GM12891 (cell line): ENCODE data around the gene DIS3L2.

Experiments used
- DNase-seq: peaks from one replicate; pipeline ENCODE4 v3.0.0; 2011; ENCODE audit warnings: low spot score; ENCODE audit not compliant: insufficient read length
- FAIRE-seq: peaks from 2 replicates; lab custom pipeline; 2011; peaks lifted over from hg19 to GRCh38; lab: Jason Lieb, UNC
- PAX5 ChIP-seq: IDR thresholded peaks from 2 replicates; pipeline ENCODE4 v1.6.1; 2011; ENCODE audit warnings: low read length, moderate library complexity, mild to moderate bottlenecking; ENCODE audit not compliant: insufficient read depth, severe bottlenecking
- POLR2A ChIP-seq: IDR thresholded peaks from 2 replicates; pipeline ENCODE4 v1.6.1; 2011; ENCODE audit warnings: low read depth, low read length, control low read depth
- POLR2AphosphoS5 ChIP-seq: IDR thresholded peaks from 2 replicates; pipeline ENCODE4 v1.6.1; 2011; ENCODE audit warnings: low read depth, low read length, control low read depth
- POU2F2 ChIP-seq: IDR thresholded peaks from 2 replicates; pipeline ENCODE4 v1.6.1; 2011; ENCODE audit warnings: low read depth, mild to moderate bottlenecking, control low read depth, low read length, moderate library complexity
- SPI1 ChIP-seq: IDR thresholded peaks from 2 replicates; pipeline ENCODE4 v1.6.1; 2011; ENCODE audit warnings: low read depth, low read length, control low read depth
- TAF1 ChIP-seq: IDR thresholded peaks from 2 replicates; pipeline ENCODE4 v1.6.1; 2011; ENCODE audit warnings: low read depth, low read length, control low read depth

Gene DIS3L2

DNA sequence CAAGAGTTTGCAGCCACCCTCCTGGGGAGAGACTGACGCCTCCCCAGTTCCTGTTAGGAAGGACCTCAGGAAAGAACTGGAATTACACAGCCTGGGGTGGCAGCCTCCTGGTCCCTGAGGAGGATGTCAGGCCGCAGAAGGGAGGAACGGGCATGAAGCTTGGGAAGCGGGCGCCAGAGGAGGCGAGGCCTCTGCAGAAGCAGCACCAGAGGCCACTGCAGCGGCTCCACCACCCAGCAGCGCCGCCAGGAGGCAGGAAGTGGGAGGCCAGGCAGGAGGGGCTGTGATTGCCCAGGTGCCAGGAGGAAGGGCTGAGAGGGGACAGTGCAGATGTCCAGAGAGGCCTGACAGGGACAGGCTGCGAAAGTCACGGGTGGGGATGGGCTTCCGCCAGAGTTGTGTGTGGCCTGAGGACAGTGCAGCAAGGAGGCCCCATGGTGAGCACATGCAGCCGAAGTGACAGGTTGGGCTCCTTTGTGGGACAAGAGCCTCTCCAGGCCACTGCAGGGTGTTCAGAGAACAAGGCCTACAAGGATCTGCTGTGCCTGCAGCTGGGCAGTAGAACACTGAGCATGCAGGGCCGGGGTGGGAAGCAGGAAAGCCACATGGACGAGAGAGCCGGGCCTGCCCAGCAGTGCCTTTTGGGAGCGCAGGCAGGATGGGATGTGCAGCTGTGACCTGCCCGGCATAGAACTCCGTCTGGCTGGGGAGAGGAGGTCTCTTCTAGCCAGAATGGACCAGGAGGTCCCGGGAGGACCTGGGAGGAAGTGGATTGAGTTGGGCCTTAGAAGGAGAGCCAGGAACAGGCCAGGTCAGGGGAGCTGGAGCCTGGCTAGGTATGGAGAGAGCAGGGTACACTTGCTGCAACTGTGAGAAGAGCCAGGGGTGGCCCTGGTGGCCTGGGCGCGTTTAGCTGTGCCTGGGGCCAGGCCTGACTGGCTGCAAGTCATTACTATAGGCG lies 377.9 kb downstream of the DIS3L2 start:
- DNase-seq: no peak
- no peak for TF ChIP-seq POLR2AphosphoS5
- no peak for TF ChIP-seq POLR2A
- TF ChIP-seq PAX5: no peak
- TF ChIP-seq SPI1: no peak
- no peak for TF ChIP-seq TAF1
- TF ChIP-seq POU2F2: no peak
- FAIRE-seq: no peak

DNA sequence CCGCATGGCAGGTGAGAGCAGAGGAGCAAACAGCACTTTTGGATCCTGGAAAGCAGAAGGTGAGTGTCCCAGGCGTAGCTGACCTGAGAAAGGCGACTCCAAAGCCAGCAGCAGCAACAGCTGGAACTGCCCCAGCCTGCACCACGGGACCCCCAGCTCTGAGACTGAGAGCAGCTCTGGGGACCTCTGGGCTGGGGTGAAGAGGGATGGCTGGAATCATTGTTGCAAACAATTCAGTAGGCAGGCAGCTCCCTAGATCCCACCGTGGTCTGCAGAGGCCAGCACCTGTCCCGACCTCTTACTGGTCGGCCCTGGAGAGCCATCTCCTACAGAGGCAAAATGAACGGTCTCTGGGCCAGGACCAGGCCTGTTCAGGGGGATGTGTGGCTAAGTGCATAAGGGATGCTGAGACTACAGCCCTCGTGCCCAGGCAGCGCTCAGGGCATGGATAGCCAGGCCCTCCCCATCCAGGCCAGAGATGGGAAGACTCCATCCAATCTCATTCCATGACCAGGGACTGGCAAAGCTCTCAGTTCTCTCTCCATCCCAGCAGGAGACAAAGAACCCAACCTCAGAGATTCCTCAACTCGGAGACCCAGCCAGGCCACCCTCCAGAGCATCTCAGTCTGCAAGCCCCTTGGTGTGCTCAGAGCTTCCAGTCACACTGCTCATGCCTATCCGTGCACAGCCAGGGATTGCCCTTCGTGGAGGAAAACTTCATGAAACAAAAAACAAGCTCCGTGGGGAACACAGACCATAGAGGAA lies 378.8 kb downstream of the DIS3L2 start:
- FAIRE-seq: no peak
- no peak for TF ChIP-seq POLR2A
- TF ChIP-seq POLR2AphosphoS5: no peak
- no peak for TF ChIP-seq SPI1
- DNase-seq: no peak

DNA sequence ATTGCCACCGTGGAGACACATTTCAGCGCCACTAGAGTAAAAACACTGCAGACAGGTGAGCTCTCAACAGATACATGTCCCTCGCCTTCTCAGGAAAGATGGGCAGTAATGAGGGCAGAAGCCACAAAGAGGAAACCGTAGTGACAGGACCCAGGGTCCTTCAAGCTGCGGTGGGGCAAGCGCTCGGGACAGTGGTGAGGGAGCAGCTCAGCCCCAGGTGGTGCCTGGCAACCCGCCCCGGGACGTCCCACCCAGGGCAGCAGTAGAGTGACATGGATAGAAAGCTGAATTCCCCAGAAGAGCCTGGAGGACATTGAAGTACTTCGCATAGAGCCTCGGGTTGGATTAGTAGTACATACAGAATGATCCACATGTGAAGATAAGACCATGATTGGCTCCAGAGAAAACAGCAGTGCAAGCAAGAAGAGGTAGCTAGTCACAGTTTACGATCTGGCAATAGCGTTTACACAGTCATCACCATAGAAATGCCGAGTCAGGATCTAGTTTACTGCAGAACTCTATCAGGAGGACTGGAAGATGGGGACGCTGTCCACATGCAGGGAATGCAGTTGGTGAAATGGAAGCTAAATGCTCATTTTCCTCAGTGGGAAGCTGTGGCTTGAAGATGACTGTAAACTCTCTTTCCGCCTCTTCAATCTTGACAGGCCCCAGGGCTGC lies 379.7 kb downstream of the DIS3L2 start:
- DNase-seq (no peak), FAIRE-seq (no peak)
- TF ChIP-seq POU2F2 (no peak), PAX5 (no peak), POLR2AphosphoS5 (no peak), TAF1 (no peak), POLR2A (no peak), SPI1 (no peak)

DNA sequence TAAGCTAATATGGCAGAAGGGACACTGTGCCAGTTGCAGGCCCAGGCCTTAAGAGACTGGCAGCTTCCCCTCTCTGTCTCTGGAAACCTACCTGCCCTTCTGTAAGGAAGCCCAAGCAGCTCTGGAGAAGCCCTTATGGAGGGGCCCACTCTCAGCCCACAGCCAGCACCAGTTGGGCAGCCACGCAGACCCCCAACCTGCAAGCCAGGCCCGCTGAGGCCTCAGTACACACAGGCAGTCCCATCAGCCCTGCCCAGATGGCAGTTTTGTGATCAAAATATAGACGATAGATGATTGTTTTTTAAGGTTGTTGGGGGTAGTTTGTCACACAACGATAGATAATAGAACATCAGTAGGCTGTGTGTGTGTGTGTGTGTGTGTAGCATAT lies 380.2 kb downstream of the DIS3L2 start:
- TF ChIP-seq SPI1 (no peak), PAX5 (no peak), TAF1 (no peak), POLR2AphosphoS5 (no peak), POLR2A (no peak), POU2F2 (no peak)
- FAIRE-seq (no peak), DNase-seq (no peak)

DNA sequence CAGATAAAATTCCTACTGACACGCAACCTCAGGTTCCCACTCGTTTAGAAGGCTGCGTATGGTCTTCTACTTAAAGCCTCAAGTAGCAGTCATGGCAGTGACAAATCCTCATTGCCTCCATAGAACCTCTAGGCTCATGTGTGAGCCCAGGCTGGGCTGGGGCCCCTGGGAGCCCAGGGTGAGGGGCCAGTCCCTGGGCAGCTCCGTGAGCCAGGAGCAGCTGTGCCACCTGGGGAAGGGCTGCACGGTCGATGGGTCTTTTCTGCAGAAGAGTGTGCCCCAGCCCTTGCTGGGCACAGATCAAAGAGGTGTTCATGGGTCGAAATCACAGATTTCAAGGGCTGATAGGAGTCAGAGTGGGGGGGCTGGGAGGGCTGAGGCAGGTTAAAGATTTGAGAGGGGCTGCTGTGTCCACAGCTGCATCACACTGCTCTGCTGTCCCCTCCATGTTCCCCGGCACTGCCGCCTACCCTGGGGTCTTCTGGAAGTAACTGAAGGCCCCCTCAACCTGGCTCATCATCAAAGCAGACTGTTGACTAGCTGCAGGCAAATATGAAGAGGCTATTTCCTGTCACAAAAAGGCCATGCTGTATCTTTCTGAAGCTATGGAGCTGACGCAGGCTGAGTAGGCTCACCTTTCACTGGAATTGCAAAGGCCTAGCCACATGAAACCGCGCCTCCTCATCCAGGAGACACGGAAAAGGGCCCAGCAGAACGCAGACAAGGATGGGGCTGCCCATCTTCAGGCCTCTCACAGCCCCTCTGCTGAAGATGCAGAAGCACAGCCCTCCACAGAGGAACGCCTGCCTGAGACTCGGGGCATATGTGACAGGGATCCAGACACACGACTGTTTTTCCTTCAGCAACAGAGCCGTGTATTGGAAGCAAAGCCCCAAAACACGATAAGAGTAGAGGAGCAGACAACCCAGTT lies 381.4 kb downstream of the DIS3L2 start:
- no peak for TF ChIP-seq PAX5
- no peak for TF ChIP-seq TAF1
- TF ChIP-seq POU2F2: no peak
- TF ChIP-seq POLR2A: no peak
- TF ChIP-seq POLR2AphosphoS5: no peak
- TF ChIP-seq SPI1: no peak
- FAIRE-seq (no peak), DNase-seq (no peak)

DNA sequence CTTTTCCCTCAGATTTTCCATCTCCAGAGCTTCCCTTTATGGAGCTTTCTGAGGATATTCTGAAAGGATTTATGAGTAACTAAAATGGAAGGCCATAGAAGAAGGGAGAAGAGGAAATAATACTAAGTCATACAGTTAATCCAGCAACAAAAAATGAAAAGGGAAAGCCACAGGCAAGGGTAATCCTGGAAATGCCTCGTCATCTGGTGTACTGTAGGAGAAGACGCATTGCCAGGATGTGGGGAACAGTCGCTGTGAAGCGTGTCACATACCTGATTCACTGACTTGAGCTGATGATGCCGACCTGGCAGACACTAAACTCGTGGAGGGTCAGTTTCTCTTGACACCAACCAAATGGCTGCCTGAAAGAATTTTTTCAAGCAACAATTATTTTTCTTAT lies 382.3 kb downstream of the DIS3L2 start:
- DNase-seq: no peak
- TF ChIP-seq SPI1: no peak
- no peak for TF ChIP-seq POU2F2
- TF ChIP-seq POLR2AphosphoS5: no peak
- no peak for TF ChIP-seq TAF1
- no peak for TF ChIP-seq POLR2A
- no peak for TF ChIP-seq PAX5
- no peak for FAIRE-seq

DNA sequence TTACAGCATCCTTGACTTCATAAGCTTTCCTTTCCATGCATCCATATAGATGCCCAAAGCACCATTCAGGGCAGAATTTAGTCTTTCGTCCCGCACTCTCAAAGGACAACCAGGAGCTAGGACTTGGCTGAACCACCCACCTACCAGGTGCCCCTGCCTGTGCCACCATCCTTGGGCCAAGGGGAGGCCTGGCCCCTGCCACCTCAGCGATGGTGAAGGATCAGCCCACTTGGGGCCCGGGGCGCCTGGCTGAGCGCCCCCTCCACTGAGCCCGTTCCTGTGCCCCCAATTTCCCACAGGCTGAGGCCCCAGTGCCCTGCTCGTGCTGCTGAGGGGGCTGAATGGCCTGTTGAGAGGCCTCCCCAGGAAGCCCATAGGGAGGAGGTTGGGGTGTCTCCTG lies 383.7 kb downstream of the DIS3L2 start:
- DNase-seq (no peak), FAIRE-seq (no peak)

DNA sequence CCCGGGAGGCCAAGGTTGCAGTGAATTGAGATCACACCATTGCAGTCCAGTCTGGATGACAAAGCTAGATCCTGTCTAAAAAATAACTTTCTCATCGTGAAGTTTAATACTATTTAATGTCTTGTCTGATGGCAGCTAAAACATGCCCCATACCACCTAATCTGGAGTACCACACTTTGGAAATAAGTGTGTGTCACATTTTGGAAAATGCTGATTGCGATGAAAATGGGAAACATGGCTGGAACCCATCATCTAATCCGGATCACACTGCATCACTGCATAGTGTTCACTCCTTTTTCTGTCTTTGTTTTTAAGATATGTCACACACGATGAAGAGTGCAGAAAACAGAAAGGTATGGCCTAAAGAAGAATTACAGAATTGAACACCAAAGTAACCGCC lies 385.9 kb downstream of the DIS3L2 start:
- FAIRE-seq (no peak), DNase-seq (no peak)
- TF ChIP-seq PAX5 (no peak), POU2F2 (no peak), POLR2A (no peak), SPI1 (no peak), TAF1 (no peak), POLR2AphosphoS5 (no peak)

More for the DNA sequence above, 383.7 kb downstream of the DIS3L2 start:
- TF ChIP-seq SPI1: no peak
- no peak for TF ChIP-seq POLR2AphosphoS5
- TF ChIP-seq PAX5: no peak
- TF ChIP-seq POU2F2: no peak
- no peak for TF ChIP-seq POLR2A
- TF ChIP-seq TAF1: no peak

DNA sequence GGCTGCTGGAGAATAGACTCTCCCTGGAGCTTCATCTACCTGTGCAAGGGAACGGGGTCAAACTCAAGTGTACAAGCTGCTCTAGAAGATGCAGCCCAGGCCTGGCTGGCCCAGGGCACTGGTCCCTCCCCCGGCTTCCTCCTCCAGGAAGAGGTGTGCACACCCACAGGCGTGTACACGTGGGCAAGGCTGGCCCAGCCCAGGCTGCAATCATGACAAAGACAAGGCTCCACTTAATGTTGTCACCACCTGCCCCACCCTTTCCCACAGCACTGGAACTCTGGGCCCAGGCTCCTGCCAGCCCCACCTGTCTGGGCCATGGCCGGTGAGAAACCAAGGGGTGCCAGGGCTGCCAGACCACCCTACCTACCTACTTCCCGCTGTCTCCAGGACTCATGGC lies 387.4 kb downstream of the DIS3L2 start:
- FAIRE-seq (no peak), DNase-seq (no peak)
- TF ChIP-seq PAX5: no peak
- no peak for TF ChIP-seq SPI1
- no peak for TF ChIP-seq POLR2AphosphoS5
- TF ChIP-seq POLR2A: no peak
- no peak for TF ChIP-seq POU2F2
- no peak for TF ChIP-seq TAF1
